Neural progenitor cell (in vitro differentiated cells): ENCODE measurements around the gene RNF133.

Experiments
- EZH2phosphoT487 ChIP-seq: fragments of 200-600 bp; sonication (generic); IDR thresholded peaks from 2 replicates; pipeline ENCODE4 v1.6.1; 2017; ENCODE audit warnings: antibody characterized with exemption
- TF ChIP-seq, protein P1 (sequence below): fragments of 200-600 bp; sonication (generic); IDR thresholded peaks from 2 replicates; pipeline ENCODE4 v1.5.1; 2017; ENCODE audit warnings: antibody characterized with exemption, mild to moderate bottlenecking

DNA sequence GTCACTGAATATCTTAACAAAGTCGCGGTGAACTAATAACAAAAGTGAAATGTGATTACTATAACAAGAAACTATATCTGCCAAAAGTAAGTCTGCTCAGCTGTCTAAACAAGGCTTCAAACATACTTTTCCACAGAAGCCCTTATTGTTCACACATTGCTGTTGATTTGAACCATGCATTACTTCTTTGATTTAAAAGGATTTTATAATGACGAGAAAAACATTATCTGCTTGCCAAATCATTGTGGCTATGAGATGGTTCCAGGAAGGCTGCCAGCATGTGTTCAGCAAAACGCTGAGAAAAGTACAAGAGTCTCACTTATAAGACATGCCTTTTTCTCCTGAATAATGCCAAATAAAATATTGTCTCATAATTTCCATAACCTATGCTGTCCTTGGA lies 24.4 kb downstream of the RNF133 start:
- TF ChIP-seq, protein P1, sequence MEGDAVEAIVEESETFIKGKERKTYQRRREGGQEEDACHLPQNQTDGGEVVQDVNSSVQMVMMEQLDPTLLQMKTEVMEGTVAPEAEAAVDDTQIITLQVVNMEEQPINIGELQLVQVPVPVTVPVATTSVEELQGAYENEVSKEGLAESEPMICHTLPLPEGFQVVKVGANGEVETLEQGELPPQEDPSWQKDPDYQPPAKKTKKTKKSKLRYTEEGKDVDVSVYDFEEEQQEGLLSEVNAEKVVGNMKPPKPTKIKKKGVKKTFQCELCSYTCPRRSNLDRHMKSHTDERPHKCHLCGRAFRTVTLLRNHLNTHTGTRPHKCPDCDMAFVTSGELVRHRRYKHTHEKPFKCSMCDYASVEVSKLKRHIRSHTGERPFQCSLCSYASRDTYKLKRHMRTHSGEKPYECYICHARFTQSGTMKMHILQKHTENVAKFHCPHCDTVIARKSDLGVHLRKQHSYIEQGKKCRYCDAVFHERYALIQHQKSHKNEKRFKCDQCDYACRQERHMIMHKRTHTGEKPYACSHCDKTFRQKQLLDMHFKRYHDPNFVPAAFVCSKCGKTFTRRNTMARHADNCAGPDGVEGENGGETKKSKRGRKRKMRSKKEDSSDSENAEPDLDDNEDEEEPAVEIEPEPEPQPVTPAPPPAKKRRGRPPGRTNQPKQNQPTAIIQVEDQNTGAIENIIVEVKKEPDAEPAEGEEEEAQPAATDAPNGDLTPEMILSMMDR, result no peak
- TF ChIP-seq EZH2phosphoT487, result no peak
